DND-41 (cell line): ENCODE measurements around the gene PHC2.

Source experiments
- CTCF ChIP-seq: IDR thresholded peaks from 2 replicates; pipeline ENCODE4 v1.5.1; 2012; ENCODE audit warnings: borderline replicate concordance, low read length, moderate library complexity, mild to moderate bottlenecking; ENCODE audit not compliant: poor library complexity, severe bottlenecking; ENCODE audit errors: extremely low read depth
- EZH2 ChIP-seq: IDR thresholded peaks from 3 replicates; pipeline ENCODE4 v1.6.1; 2012; ENCODE audit warnings: borderline replicate concordance, low read depth, mild to moderate bottlenecking, moderate library complexity, low read length, inconsistent platforms; ENCODE audit not compliant: severe bottlenecking

GRCh38 chr1:33371334-33371733 lies 59.6 kb downstream of the PHC2 start:
- TF ChIP-seq CTCF = no peak
- no peak for TF ChIP-seq EZH2
